Kidney (tissue), 14 donors: ENCODE measurements around the gene CCDC85C. TPM values are rescaled to one million over a fixed set of nuclear protein-coding genes. Genes with fewer than 3 reads are reported as not detected.
A peak's percentile ranks its signal among the peaks of the same experiment; 100 is the strongest.

ENCODE experiments used
- DNase-seq, 5 donors: peaks; one replicate each; pipeline ENCODE4 v3.0.0-alpha.2; 2013 to 2020
- FAIRE-seq: peaks from 2 replicates; lab custom pipeline; 2012; peaks lifted over from hg19 to GRCh38; lab: Jason Lieb, UNC
- H3K27ac ChIP-seq, 2 donors: one replicate each; pipeline ENCODE4 v1.7.0; 2013; ENCODE audit warnings: low read depth in 2 of 2, low read length in 2 of 2, inconsistent platforms in 1 of 2
- H3K27me3 ChIP-seq: one replicate; pipeline ENCODE4 v1.7.1; 2013; ENCODE audit warnings: low read length, inconsistent platforms; ENCODE audit not compliant: control insufficient read depth, insufficient read depth
- H3K36me3 ChIP-seq, 3 donors: one replicate each; pipeline versions ENCODE4 v1.7.0 to v1.7.1; 2013; ENCODE audit warnings: low read length in 3 of 3, control low read depth in 1 of 3, inconsistent platforms in 1 of 3; ENCODE audit not compliant: insufficient read depth in 3 of 3, control insufficient read depth in 2 of 3
- H3K4me1 ChIP-seq, 3 donors: one replicate each; pipeline versions ENCODE4 v1.7.0 to v1.7.1; 2013; ENCODE audit warnings: low read length in 3 of 3, inconsistent platforms in 1 of 3, low read depth in 1 of 3; ENCODE audit not compliant: control insufficient read depth in 2 of 3, insufficient read depth in 2 of 3
- H3K4me3 ChIP-seq, 3 donors: one replicate each; pipeline versions ENCODE4 v1.7.0 to v1.8.1; 2013; ENCODE audit warnings: low read length in 3 of 3, control low read depth in 1 of 3, inconsistent platforms in 1 of 3
- H3K9ac ChIP-seq, 3 donors: one replicate each; pipeline versions ENCODE4 v1.7.0 to v1.7.1; 2013; ENCODE audit warnings: low read length in 3 of 3, control low read depth in 1 of 3, inconsistent platforms in 1 of 3
- H3K9me3 ChIP-seq, 3 donors: one replicate each; pipeline versions ENCODE4 v1.7.0 to v1.7.1; 2013; ENCODE audit warnings: low read length in 3 of 3, control low read depth in 1 of 3, inconsistent platforms in 1 of 3; ENCODE audit not compliant: control insufficient read depth in 2 of 3, insufficient read depth in 1 of 3
- CTCF ChIP-seq: IDR thresholded peaks from 3 replicates; pipeline ENCODE4 v1.5.1; 2012; ENCODE audit warnings: mild to moderate bottlenecking, moderate library complexity, borderline replicate concordance; ENCODE audit not compliant: insufficient read depth; ENCODE audit errors: extremely low read depth
- intact Hi-C: fragments of 100-400 bp; cut with DNase I; formaldehyde crosslinking; loops from one replicate; pipeline ENCODE4 v1.11.1; 2022
- polyA plus RNA-seq: library from polyadenylated mRNA; stranded (reverse); fragments of 350-450 nt; fragmentation: Illumina TruSeq; extraction: RNeasy Lipid Tissue Mini Kit (QIAGEN cat#74804); gene quantifications from one replicate; pipeline ENCODE4 v1.2.3, GENCODE V29; 2014; ENCODE audit warnings: low read depth, low replicate concordance; ENCODE audit not compliant: insufficient read depth
- total RNA-seq: library from RNA; stranded (reverse); fragmentation: NEBNext Ultra II Directional; extraction: Animal tissue kit (Norgen Biotek cat#: 25700); gene quantifications from one replicate; pipeline ENCODE4 v1.2.1, GENCODE V29; 2021
- donor health status: control.
- donor health status: control.
- donor health status: control.
- donor health status: control.
- donor health status: control.
- donor health status: DM: yes; HTN: yes; CAD: no.
- donor health status: Normal renal cell carcinoma (clear cell type).

The CCDC85C gene
- total and polyA plus RNA-seq, 2 donors from 2014 or later, result 14.7 to 21.4 TPM

- no peaks in the 10 kb centered on the region for H3K4me1 ChIP-seq
- H3K36me3 ChIP-seq, result peaks cover 7 to 26% (median 16%) of the 10 kb centered on the region in 3 donors
- peak in 1 of 5 donors; percentile 70 for DNase-seq
These were observed 94.0 kb downstream of the CCDC85C start for GRCh38 chr14:99509871-99510555.

GRCh38 chr14:99508896-99509629 is 94.9 kb downstream of the CCDC85C start:
- TF ChIP-seq CTCF, result no peak
- no peak overlapping the region for H3K27ac ChIP-seq

More at GRCh38 chr14:99509871-99510555, 94.0 kb downstream of the CCDC85C start:
- H3K27ac ChIP-seq, result no peak overlapping the region
- intact Hi-C loops, result no loop called here
- no peaks in the 10 kb centered on the region for H3K27me3 ChIP-seq
- no peaks in the 10 kb centered on the region for H3K9me3 ChIP-seq
- no peak for TF ChIP-seq CTCF
- H3K4me3 ChIP-seq, result no peak overlapping the region
- FAIRE-seq, result no peak
- H3K9ac ChIP-seq, result no peak overlapping the region

GRCh38 chr14:99507860-99508640 is 96.0 kb downstream of the CCDC85C start:
- DNase-seq (peak in 1 of 5 donors; percentile 41), FAIRE-seq (no peak)
- Histone ChIP-seq H3K27me3 (no peaks in the 10 kb centered on the region), H3K9me3 (no peaks in the 10 kb centered on the region), H3K9ac (no peak overlapping the region), H3K4me1 (no peaks in the 10 kb centered on the region), H3K36me3 (peaks cover 10 to 37% (median 35%) of the 10 kb centered on the region in 3 donors), H3K4me3 (no peak overlapping the region), H3K27ac (no peak overlapping the region)
- no peak for TF ChIP-seq CTCF
- intact Hi-C loops, result no loop called here

More at GRCh38 chr14:99508896-99509629, 94.9 kb downstream of the CCDC85C start:
- no peaks in the 10 kb centered on the region for H3K4me1 ChIP-seq
- H3K27me3 ChIP-seq, result no peaks in the 10 kb centered on the region
- peaks cover 7 to 31% (median 24%) of the 10 kb centered on the region in 3 donors for H3K36me3 ChIP-seq
- FAIRE-seq, result no peak
- intact Hi-C loops, result no loop called here
- no peaks in the 10 kb centered on the region for H3K9me3 ChIP-seq
- DNase-seq, result peak in 1 of 5 donors; percentile 45
- H3K9ac ChIP-seq, result no peak overlapping the region
- no peak overlapping the region for H3K4me3 ChIP-seq
